ENCODE results near the gene CALCOCO1.
A peak's percentile ranks its signal among the peaks of the same experiment; 100 is the strongest.

CALCOCO1 gene

DNA sequence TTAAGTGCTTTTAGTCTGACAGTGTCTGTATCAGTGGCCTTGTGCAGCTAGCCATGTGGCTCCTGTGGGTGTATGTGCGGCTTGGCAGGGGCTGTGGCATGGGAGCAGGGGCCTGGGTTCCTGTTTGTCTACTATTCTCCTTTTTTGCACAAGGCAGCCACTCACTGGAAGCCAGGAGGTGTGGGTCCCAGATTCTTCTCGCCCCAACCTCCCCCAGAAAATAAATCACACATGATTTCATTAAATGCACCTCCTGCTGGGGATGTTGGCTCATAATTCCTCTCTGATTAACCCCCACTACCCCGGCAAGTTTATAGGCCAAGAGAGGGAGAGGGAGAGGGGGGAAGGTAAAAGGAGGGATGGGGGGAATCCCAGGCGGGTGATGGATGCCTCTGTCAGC is 17.6 kb downstream of the CALCOCO1 start:
- TF ChIP-seq, protein P1, sequence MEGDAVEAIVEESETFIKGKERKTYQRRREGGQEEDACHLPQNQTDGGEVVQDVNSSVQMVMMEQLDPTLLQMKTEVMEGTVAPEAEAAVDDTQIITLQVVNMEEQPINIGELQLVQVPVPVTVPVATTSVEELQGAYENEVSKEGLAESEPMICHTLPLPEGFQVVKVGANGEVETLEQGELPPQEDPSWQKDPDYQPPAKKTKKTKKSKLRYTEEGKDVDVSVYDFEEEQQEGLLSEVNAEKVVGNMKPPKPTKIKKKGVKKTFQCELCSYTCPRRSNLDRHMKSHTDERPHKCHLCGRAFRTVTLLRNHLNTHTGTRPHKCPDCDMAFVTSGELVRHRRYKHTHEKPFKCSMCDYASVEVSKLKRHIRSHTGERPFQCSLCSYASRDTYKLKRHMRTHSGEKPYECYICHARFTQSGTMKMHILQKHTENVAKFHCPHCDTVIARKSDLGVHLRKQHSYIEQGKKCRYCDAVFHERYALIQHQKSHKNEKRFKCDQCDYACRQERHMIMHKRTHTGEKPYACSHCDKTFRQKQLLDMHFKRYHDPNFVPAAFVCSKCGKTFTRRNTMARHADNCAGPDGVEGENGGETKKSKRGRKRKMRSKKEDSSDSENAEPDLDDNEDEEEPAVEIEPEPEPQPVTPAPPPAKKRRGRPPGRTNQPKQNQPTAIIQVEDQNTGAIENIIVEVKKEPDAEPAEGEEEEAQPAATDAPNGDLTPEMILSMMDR (IDR thresholded peaks at IDR 0.05; ENCODE audit: control extremely low read depth, extremely low read depth, low read depth, missing control alignments), result no peak
- DNase-seq (ENCODE audit: extremely low spot score), result no peak
- ChIA-PET CTCF (interaction anchor here (1.4 to 10.0 kb wide), 2 partner anchors 12 to 29 kb away, joined by 3 to 398 read pairs; no protein-coding TSS in a partner anchor), POLR2A (no interaction called here)

DNA sequence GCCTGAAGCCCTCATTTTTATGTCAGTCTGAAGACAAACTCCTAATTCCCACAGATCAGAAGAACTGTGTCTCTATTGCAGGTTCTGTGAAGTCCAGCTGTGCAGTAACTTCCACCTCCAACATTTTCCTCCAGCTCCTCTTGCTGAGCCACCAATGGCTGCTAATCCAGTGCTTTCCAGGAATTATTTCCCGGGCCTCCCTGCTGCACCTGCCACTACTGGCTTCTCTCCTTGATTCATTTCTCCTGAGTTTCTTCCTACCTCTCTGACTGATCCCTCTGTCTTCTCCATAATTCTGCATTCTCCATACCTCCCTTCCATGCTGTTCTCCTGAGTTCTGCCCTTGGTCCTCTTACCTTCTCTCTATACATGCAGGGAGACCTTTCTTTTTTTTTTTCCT is 21.2 kb downstream of the CALCOCO1 start:
- CTCF ChIA-PET, result interaction anchor here (1.1 to 10.0 kb wide), 3 partner anchors 10 to 51 kb away, joined by 3 to 398 read pairs (median 6); no protein-coding TSS in a partner anchor
- POLR2A ChIA-PET, result no interaction called here
- no peak for DNase-seq (ENCODE audit: extremely low spot score)
- TF ChIP-seq, protein P1 (IDR thresholded peaks at IDR 0.05; ENCODE audit: control extremely low read depth, extremely low read depth, low read depth, missing control alignments), result no peak

DNA sequence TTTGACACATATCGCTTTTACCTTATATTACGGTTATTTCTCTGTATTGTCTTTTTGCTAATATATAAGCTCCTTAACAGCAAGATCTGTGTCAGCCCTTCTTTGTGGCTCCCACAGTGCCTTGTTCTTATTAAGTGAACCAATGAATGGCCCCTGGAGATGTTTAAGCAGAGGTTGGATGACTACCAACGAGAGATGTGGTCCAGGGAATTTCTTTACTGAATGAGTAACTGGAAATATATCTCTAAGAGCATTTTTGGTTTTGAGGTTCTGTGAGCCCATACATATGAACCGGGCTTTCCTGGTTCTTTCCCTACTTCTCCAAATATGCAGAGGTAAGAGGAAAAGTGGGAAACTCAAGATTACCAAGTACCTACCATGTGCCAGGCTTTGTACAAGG is 23.5 kb downstream of the CALCOCO1 start:
- DNase-seq (ENCODE audit: extremely low spot score), result no peak
- POLR2A ChIA-PET, result no interaction called here

DNA sequence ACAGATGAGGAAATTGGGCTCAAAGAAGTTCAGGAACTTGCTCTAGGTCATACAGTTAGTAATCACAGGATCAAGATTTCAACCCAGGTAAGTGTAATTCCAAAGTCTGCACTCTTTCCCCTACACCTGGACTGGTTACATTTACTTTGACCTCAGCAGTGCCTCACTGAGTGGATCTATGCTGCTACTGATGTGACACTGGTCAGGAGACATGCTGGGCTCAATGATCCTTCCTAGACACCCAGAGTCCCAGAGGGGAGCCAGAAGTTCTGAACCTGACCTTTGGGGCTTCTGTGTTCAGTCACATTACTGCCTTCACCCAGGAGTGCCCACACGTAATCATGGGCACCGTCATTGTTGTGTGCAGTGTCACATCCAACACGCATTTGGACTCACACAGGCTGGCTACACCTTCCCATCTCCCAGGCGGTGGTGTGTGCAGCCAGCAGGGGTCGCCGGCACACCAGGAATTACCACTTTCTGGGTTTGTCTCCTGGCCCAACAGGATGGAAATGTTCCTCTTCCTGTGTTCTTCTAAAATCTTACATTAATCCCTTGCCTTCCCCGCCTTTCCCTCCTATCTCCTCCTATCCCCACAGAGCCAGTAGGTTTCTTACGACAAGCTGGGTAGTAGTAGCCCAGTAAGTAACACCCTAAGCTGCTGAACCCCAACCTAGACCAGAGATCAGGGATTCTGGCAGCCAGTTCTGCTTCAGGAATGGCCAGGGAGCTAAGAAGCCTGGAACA is 25.6 kb downstream of the CALCOCO1 start:
- DNase-seq (ENCODE audit: extremely low spot score), result peak; percentile 80
- TF ChIP-seq, protein P1 (IDR thresholded peaks at IDR 0.05; ENCODE audit: control extremely low read depth, extremely low read depth, low read depth, missing control alignments), result peak; percentile 99
- ChIA-PET CTCF (interaction anchor here (0.6 to 10.0 kb wide), 19 partner anchors 9 to 490 kb away, joined by 3 to 398 read pairs (median 9); partner anchors contain the start of genes ATP5MC2 and CISTR), POLR2A (no interaction called here)

More for the DNA sequence above, 23.5 kb downstream of the CALCOCO1 start:
- TF ChIP-seq, protein P1 (IDR thresholded peaks at IDR 0.05; ENCODE audit: control extremely low read depth, extremely low read depth, low read depth, missing control alignments), result no peak
- CTCF ChIA-PET, result interaction anchor here (0.7 to 10.0 kb wide), 3 partner anchors 24 to 50 kb away, joined by 3 to 398 read pairs (median 10); no protein-coding TSS in a partner anchor

DNA sequence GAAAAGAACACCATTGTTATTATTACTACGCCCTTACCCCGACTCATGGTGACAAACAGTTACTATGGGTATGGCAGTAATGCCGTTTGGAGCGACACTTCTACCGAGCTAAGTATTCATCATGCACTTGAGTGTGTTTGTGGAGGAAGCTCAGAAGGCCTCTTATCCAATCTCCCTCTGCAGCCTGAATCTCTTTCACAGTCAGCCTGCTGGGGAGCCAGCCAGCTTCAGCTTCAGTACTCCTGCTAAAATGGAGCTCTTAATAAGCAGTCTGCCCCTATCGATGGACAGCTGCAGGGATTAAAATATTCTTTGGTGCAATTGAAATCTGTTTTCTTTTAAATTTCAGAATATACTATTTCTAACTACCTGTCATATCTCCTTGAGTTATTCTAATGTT is 26.7 kb downstream of the CALCOCO1 start:
- TF ChIP-seq, protein P1 (IDR thresholded peaks at IDR 0.05; ENCODE audit: control extremely low read depth, extremely low read depth, low read depth, missing control alignments), result no peak
- CTCF ChIA-PET, result interaction anchor here (0.8 to 19.1 kb wide), 11 partner anchors 8 to 157 kb away, joined by 3 to 434 read pairs (median 5); partner anchors contain the start of gene ATP5MC2
- POLR2A ChIA-PET, result no interaction called here
- no peak for DNase-seq (ENCODE audit: extremely low spot score)

DNA sequence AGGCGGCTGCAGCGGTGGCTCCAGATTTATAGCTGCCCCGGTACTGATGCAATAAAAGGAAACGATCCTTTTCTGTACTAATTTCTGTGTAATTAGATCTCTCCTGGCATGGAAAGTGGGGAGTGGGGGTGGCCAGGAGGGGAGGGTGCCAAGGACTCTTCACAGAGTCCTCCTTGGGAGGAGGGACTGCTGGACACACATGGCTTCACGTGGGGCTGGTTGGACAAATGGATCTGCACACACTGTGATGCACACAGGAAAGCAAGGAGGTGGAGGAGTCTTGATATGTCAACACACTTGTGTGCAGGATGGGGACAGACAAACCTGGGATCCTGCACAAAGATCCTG is 27.6 kb downstream of the CALCOCO1 start:
- DNase-seq (ENCODE audit: extremely low spot score), result no peak
- TF ChIP-seq, protein P1 (IDR thresholded peaks at IDR 0.05; ENCODE audit: control extremely low read depth, extremely low read depth, low read depth, missing control alignments), result no peak
- ChIA-PET CTCF (interaction anchor here (1.0 to 19.1 kb wide), 9 partner anchors 10 to 156 kb away, joined by 3 to 434 read pairs (median 6); partner anchors contain the start of genes ATP5MC2 and CISTR), POLR2A (no interaction called here)

All from GM10248 (cell line).